Activated CD4-positive, CD25-positive, alpha-beta regulatory T cell (primary cell): ENCODE measurements around the gene ZNF630.
"Not testable (repeated sequence)": the region's sequence is repeated elsewhere in the genome, so short reads cannot be mapped to it uniquely, and the experiment has no call there.

Source experiments
- DNase-seq, 4 experiments: peaks; one replicate each; lab custom pipeline; 2025; lab: John Stamatoyannopoulos, UW

ZNF630 gene

GRCh38 chrX:48030237-48030636, 41.2 kb downstream of the ZNF630 start:
- no peak for DNase-seq

GRCh38 chrX:48028091-48028490, 43.3 kb downstream of the ZNF630 start:
- DNase-seq: no peak

- DNase-seq: not testable (repeated sequence)
Measured at GRCh38 chrX:48027545-48027944, 43.9 kb downstream of the ZNF630 start.

- peak in 2 of 4 experiments; percentile 5 to 8 for DNase-seq
Measured at GRCh38 chrX:48025561-48025960, 45.9 kb downstream of the ZNF630 start.

- no peak for DNase-seq
Measured at GRCh38 chrX:48022738-48023137, 48.7 kb downstream of the ZNF630 start.

- no peak for DNase-seq
Measured at GRCh38 chrX:48022100-48022499, 49.3 kb downstream of the ZNF630 start.

- DNase-seq: peak; percentile 36 to 56 (median 46)
Measured at GRCh38 chrX:48021026-48021900, 50.2 kb downstream of the ZNF630 start.

- DNase-seq: not testable (repeated sequence)
Measured at GRCh38 chrX:48020472-48020871, 51.0 kb downstream of the ZNF630 start.

GRCh38 chrX:48019892-48020291, 51.5 kb downstream of the ZNF630 start:
- DNase-seq: not testable (repeated sequence)

- DNase-seq: not testable (repeated sequence)
Measured at GRCh38 chrX:48016583-48017310, 54.7 kb downstream of the ZNF630 start.

- DNase-seq: not testable (repeated sequence)
Measured at GRCh38 chrX:48009445-48009960, 61.9 kb downstream of the ZNF630 start.
